Measurements from ENCODE around the gene PEX5. TPM values are rescaled to one million over a fixed set of nuclear protein-coding genes. Genes with fewer than 3 reads are reported as not detected.

Gene PEX5
- total and polyA plus RNA-seq, 8 donors: 14.9 to 37.7 (median 28.8) TPM

DNA sequence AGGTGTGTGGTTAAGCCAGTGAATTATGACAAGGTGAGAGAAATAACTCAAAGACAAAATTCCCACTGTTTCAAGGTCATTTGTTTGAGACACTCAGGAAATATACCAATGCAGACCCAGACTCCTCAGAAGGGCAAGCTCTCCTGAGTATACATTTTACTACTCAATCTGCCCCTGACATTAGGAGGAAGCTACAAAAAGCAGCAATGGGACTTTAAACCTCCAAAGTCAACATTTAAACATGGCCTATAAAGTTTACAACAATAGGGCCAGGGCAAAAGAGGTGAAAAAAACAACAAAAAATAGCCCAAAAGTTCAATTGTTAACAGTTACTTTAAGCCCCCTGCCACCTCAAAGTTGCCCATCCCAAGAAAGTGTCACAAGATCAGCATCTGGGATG, 19.5 kb upstream of the PEX5 start:
- FAIRE-seq (no peak), ATAC-seq (no peak), DNase-seq (no peak)
- Histone ChIP-seq H3K27me3 (no peaks in the 10 kb centered on the region), H3K4me1 (no peaks in the 10 kb centered on the region), H3K4me3 (no peak overlapping the region), H3K36me3 (no peaks in the 10 kb centered on the region), H3K27ac (no peak overlapping the region), H3K9me3 (no peaks in the 10 kb centered on the region)
- TF ChIP-seq, protein P1, sequence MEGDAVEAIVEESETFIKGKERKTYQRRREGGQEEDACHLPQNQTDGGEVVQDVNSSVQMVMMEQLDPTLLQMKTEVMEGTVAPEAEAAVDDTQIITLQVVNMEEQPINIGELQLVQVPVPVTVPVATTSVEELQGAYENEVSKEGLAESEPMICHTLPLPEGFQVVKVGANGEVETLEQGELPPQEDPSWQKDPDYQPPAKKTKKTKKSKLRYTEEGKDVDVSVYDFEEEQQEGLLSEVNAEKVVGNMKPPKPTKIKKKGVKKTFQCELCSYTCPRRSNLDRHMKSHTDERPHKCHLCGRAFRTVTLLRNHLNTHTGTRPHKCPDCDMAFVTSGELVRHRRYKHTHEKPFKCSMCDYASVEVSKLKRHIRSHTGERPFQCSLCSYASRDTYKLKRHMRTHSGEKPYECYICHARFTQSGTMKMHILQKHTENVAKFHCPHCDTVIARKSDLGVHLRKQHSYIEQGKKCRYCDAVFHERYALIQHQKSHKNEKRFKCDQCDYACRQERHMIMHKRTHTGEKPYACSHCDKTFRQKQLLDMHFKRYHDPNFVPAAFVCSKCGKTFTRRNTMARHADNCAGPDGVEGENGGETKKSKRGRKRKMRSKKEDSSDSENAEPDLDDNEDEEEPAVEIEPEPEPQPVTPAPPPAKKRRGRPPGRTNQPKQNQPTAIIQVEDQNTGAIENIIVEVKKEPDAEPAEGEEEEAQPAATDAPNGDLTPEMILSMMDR (IDR thresholded peaks at IDR 0.05): no peak
- intact Hi-C loops (cut with DNase I): no loop called here

DNA sequence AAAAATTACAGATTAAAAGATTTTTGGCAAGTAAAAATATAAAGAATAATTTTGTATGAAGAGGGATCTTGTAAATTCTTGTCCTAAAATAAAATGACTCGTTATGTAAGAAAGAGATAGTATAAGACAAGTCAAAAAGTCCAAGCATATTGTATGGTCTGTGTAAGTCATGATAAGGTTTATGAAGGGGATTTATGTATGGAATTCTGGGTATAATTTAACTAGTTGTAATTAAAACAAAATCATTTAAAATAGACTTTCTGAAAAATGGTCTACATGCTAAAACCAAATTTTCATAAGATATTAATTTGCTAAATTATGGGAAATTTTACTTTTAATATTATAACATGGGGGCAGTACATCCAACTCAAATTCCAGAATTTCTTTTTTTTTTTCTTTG, 17.6 kb upstream of the PEX5 start:
- TF ChIP-seq, protein P1 (IDR thresholded peaks at IDR 0.05): no peak

DNA sequence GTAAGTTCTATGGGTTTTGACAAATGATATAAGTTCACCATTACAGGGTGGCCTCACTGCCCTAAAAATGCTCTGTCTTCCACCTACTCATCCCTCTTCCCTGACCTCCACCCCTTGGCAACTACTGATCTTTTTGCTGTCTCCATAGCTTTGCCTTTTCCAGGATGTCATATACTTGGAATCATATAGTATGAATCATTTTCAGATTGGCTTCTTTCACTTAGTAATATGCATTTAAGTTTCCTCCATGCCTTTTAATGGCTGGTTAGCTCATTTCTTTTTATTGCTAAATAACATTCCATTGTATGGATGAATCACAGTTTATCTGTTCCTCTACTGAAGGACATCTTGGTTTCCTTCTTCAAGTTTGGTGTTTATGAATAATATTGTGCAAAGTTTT, 14.0 kb upstream of the PEX5 start:
- no peak for ATAC-seq

More for the DNA sequence above, 17.6 kb upstream of the PEX5 start:
- Histone ChIP-seq H3K27me3 (no peaks in the 10 kb centered on the region), H3K4me3 (no peak overlapping the region), H3K36me3 (no peaks in the 10 kb centered on the region), H3K9me3 (no peaks in the 10 kb centered on the region), H3K4me1 (no peaks in the 10 kb centered on the region), H3K27ac (no peak overlapping the region)
- no peak for FAIRE-seq
- intact Hi-C loops (cut with DNase I): no loop called here
- 53 to 57% methylated on average over 1 of the region's 1 CpG for WGBS, 2 donors
- no peak for DNase-seq
- ATAC-seq: no peak

DNA sequence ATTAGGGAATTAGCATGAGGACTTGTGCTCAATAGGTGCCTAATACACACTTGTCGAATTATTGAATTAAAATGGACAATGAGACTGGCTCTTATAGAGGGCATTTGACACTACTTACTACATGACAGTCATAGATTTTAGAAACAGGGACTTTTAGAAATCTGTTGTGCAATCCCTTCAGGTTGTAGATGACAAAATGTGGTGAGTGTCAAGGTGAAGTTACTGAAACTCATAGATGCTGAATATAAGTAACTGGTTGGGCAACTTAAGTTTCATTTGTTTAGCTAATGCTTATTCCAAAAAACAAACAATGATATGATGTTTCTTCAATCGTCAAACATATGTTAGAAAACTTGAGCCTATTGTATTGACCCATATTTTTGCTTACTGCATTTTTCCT, 12.9 kb upstream of the PEX5 start:
- no peak for ATAC-seq
- TF ChIP-seq, protein P1 (IDR thresholded peaks at IDR 0.05): no peak
- FAIRE-seq: no peak
- Histone ChIP-seq H3K4me3 (no peak overlapping the region), H3K27me3 (no peaks in the 10 kb centered on the region), H3K9me3 (no peaks in the 10 kb centered on the region), H3K27ac (no peak overlapping the region), H3K4me1 (no peaks in the 10 kb centered on the region), H3K36me3 (no peaks in the 10 kb centered on the region)
- no peak for DNase-seq
- WGBS, 2 donors: 37 to 42% methylated on average over 2 of the region's 2 CpGs
- intact Hi-C loops (cut with DNase I): no loop called here

More for the DNA sequence above, 14.0 kb upstream of the PEX5 start:
- FAIRE-seq (no peak), DNase-seq (no peak)
- intact Hi-C loops (cut with DNase I): no loop called here
- no peaks in the 10 kb centered on the region for H3K9me3 ChIP-seq
- TF ChIP-seq, protein P1 (IDR thresholded peaks at IDR 0.05): no peak
- no peak overlapping the region for H3K27ac ChIP-seq
- H3K27me3 ChIP-seq: no peaks in the 10 kb centered on the region
- no peaks in the 10 kb centered on the region for H3K4me1 ChIP-seq
- H3K36me3 ChIP-seq: no peaks in the 10 kb centered on the region
- H3K4me3 ChIP-seq: no peak overlapping the region

DNA sequence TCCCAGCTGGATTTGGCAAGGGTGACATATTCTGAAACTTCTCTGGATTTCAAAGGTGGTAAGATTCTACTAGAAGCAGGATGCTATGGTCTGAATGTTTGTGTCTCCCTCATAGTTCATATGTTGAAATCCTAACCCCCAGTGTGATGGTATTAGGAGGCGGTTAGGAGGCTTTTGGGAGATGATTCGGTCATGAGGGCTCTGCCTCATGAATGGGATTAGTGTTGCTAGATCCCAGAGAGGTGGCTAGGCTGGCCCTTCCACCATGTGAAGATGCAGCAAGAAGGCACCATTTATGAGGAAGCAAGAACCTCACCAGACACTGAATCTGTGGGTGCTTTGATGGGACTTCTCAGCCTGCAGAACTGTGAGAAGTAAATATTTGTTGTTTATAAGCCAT, 11.0 kb upstream of the PEX5 start:
- Histone ChIP-seq H3K9me3 (no peaks in the 10 kb centered on the region), H3K36me3 (no peaks in the 10 kb centered on the region), H3K27ac (no peak overlapping the region), H3K27me3 (no peaks in the 10 kb centered on the region), H3K4me1 (no peaks in the 10 kb centered on the region), H3K4me3 (no peak overlapping the region)
- 89 to 100% methylated on average over 2 of the region's 2 CpGs for WGBS, 2 donors
- DNase-seq: no peak
- TF ChIP-seq, protein P1 (IDR thresholded peaks at IDR 0.05): no peak
- no peak for FAIRE-seq
- intact Hi-C loops (cut with DNase I): no loop called here
- ATAC-seq: no peak
